ENCODE measurements around the gene ARNT2.

ARNT2 gene

DNA sequence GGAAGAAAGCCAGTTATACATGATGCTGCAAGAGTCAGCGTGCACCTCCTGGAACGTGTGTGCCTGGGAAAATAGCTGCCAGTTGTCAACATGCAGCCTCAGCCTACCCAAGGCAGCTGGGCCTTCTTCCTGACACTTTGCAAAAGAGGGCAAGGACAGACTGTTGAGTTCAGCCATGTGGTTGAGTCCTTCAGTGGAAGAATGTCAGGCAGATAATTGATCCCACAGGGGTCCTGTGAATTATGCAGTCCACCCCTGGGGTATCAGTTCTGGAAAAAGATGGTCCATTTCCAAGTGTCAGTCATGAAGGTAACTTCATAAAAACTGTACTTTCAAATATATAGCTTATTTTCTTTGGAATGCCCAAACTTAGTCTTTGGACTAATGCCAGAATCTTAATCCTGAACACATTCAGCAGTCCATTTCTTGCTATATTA lies 79.6 kb downstream of the ARNT2 start:
- TF ChIP-seq CTCF (IDR thresholded peaks at IDR 0.05; ENCODE audit: low read depth, low read length), result no peak
- no peak overlapping the region for H3K4me3 ChIP-seq (ENCODE audit: low read depth, low read length)

GRCh38 chr15:80484333-80484864 lies 80.2 kb downstream of the ARNT2 start:
- no peak for TF ChIP-seq CTCF (IDR thresholded peaks at IDR 0.05; ENCODE audit: low read depth, low read length)
- no peak overlapping the region for H3K4me3 ChIP-seq (ENCODE audit: low read depth, low read length)

DNA sequence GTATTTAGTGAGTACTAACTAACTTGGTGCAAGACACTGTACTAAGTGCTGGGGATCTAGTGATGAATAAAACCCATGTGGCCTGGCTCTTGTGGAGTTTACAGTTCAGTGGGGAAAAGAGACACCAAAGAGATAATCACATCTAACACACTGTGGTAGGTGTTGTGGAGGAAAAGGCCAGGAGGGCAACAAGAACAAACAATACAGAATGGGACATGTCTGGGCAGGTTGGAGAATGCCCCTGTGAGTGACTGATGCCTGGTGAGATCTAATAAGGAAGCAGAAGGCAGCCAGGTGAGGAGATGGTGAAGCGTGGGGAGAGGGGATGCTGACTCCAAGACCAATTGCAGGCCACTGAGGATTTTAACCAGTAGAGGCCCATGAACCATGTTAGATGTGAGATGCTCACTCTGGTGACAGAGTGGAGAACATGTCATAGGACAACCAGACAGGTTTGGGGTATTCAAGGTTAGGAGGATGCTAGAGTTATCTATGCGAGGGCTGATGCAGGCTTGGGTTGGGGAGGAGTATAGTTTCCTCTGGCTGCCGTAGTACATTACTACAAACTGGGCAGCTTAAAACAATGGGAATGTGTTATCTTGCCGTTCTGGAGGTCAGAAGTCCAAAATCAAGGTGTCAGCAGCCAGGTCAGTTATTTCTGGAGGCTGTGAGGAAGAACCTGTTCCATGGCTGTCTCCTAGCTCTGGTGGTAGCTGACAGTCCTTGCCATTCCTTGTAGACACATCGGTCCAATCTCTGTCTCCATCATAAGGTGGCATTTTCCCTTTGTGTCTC lies 81.4 kb downstream of the ARNT2 start:
- no peak for TF ChIP-seq CTCF (IDR thresholded peaks at IDR 0.05; ENCODE audit: low read depth, low read length)
- H3K4me3 ChIP-seq (ENCODE audit: low read depth, low read length), result no peak overlapping the region

DNA sequence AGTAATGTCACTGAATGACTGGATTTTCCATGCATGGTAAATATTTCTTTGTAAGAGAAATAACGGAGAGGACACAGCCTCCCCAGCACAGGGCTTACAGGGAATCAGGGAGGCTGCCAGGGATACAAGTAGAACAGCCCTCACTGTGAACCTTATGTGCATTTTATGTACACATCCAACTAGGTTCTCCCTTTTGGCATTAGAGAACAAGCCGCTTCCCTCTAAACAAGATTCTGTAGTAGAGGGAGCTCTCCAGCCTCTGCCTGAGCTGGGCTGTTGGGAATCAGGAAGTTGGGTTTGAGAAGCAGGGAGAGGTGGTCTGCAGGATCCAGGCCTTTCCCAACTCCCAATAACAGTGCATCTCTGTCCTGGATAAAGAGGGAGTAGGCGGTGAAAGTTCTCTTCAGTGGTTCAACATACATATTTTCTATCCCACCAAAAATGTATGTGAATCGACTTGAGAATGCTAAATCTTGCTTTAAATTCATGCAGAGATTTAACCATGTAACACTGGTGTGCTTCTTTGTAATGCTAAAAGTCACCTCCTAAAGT lies 83.7 kb downstream of the ARNT2 start:
- H3K4me3 ChIP-seq (ENCODE audit: low read depth, low read length), result no peak overlapping the region
- TF ChIP-seq CTCF (IDR thresholded peaks at IDR 0.05; ENCODE audit: low read depth, low read length), result no peak

GRCh38 chr15:80489030-80489594 lies 84.9 kb downstream of the ARNT2 start:
- TF ChIP-seq CTCF (IDR thresholded peaks at IDR 0.05; ENCODE audit: low read depth, low read length), result no peak
- H3K4me3 ChIP-seq (ENCODE audit: low read depth, low read length), result no peak overlapping the region

DNA sequence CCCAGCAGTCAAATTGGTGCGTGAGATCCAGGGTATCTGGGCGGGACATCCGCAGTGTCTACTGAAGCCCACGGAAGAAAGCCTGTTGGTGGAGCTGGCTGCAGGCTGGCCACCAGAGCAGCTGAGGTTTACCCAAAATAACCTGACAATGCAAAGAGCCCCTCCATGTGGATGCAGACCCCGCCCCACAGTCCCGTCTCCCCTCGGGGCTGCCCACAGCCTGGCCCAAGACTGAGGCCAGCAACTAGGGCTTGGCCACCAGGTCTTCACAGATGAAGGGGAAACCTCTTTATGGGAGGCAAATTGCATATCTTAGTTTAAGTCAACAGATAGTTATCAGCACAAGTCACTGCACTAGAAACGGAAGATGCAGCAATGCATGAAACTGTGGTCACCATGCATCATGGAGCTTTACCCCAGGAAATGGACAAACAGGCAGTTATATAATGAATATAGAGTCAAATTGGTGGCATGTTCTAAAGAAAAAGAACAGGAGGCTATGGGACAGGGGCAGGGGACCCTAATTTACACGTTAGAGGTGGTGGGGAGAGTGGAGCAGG lies 86.3 kb downstream of the ARNT2 start:
- TF ChIP-seq CTCF (IDR thresholded peaks at IDR 0.05; ENCODE audit: low read depth, low read length), result no peak

More for the DNA sequence above, 86.3 kb downstream of the ARNT2 start:
- H3K4me3 ChIP-seq (ENCODE audit: low read depth, low read length), result no peak overlapping the region
